HL-60 (cell line): Measurements from ENCODE around the gene PACRG.

Experiments
- CTCF ChIP-seq: IDR thresholded peaks from one replicate; pipeline ENCODE4 v1.5.1; 2011; ENCODE audit warnings: low read length, control low read depth, inconsistent platforms; ENCODE audit not compliant: insufficient read depth
- GABPA ChIP-seq: IDR thresholded peaks from 2 replicates; pipeline ENCODE4 v1.6.1; 2012; ENCODE audit warnings: low read depth
- POLR2AphosphoS5 ChIP-seq: IDR thresholded peaks from 2 replicates; pipeline ENCODE4 v1.6.1; 2012; ENCODE audit warnings: low read depth
- REST ChIP-seq: IDR thresholded peaks from 2 replicates; pipeline ENCODE4 v1.6.1; 2012; ENCODE audit warnings: low read depth; ENCODE audit not compliant: insufficient replicate concordance

- TF ChIP-seq CTCF (no peak), GABPA (no peak), POLR2AphosphoS5 (no peak), REST (no peak)
Observed at GRCh38 chr6:163149279-163149848, 421.6 kb downstream of the PACRG start.
